GM18951 (cell line): ENCODE results near the gene SPIN4.
"Not testable (repeated sequence)": the region's sequence is repeated elsewhere in the genome, so short reads cannot be mapped to it uniquely, and the experiment has no call there.

ENCODE experiments used
- POLR2A ChIP-seq: IDR thresholded peaks from 4 replicates; pipeline ENCODE4 v1.6.1; 2011; ENCODE audit warnings: mild to moderate bottlenecking; ENCODE audit not compliant: insufficient read length, insufficient read depth; ENCODE audit errors: extremely low read depth
- in situ Hi-C: fragments of 300-500 bp; cut with MboI; formaldehyde crosslinking; loops from one replicate; pipeline ENCODE4 v1.12.0; 2022; ENCODE audit warnings: low sequenced_read_pairs, mixed read lengths, inconsistent platforms; ENCODE audit not compliant: unreplicated experiment

Gene SPIN4

DNA sequence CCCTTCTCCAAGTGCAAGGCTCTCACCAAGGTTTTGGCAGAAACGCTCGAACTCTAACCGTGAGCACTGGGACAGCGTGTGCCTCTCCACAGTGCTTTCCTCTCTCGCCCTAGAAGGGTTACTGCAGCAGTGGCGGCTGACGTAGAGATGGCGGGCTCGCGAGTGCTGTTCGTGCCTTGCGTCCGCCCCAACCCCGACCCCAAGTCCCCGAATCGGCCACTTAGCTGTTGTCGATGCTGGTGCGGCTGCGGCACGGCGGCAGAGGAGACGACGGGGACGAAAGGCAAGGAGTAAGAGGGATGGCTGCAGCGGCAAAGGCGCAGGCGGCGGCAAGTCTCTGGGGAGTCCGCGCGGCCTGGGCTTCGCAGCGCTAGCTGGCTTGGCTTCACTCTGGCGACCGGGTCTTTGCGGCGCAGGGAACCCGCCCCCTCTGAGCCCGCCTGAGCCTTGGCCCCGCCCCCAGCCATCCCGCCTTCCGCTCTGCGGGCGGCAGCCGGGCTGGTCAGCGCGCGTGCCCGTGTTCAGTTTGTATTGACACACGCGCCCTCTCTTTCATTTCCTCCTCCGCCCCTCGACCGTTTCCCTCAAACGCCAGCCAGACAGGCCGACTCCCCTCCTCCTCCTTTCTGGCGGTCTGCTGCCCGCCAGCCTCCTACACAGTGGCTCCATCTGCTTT lies at the start of gene SPIN4:
Gene SPIN4 (minus strand): TSS at position 392 of the 676 bp plus-strand sequence. CDS start 513 bp downstream, outside the sequence.
- in situ Hi-C loops, result no loop called here
- TF ChIP-seq POLR2A, result peak; percentile 71

DNA sequence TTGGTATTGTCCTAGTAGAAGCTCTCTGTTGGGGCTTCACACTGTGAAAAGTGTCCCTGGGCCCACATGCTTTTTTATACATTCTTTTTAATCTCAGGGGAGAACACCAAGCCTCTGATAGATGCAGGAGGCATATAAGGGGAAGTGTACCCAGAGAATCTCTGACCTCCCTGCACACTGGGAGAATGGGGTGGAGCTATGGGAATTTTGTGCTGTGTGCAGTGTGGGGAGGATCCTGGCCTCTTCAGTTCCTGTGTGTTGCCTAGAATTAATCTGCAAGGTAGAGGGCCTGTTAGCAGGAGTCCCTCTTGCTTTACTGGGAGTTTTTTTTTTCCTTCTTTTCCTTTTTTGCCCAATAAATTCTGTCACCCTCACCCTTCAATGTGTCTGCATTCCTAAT lies 49.2 kb upstream of the SPIN4 start:
- no peak for TF ChIP-seq POLR2A
- in situ Hi-C loops, result no loop called here

DNA sequence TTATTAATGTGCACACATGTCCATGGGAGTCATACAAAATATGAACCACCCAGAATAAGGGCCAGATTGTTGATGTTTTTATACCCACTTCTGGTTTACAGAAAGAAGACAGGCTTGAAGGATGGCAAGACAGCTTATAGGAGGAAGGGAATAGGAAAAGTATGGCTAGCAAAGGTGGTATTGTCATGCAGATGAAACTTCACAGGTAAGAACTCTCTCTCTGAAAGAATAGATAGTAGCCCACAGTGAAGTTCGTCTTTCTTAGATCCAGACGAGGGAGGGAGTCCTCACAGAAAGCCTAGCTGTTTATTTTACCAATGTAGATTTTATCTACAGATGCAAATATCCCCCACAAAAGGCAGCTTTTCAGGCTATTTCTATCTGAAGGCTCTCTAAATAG lies 43.7 kb upstream of the SPIN4 start:
- in situ Hi-C loops, result no loop called here
- TF ChIP-seq POLR2A, result no peak

DNA sequence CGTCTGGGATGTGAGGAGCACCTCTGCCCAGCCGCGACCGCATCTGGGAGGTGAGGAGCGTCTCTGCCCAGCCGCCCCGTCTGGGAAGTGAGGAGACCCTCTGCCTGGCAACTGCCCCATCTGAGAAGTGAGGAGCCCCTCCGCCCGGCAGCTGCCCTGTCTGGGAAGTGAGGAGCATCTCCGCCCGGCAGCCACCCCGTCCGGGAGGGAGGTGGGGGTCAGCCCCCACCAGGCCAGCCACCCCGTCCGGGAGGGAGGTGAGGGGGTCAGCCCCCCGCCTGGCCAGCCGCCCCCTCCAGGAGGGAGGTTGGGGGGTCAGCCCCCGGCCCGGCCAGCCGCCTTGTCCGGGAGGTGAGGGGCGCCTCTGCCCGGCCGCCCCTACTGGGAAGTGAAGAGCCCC lies 42.0 kb upstream of the SPIN4 start:
- in situ Hi-C loops, result not testable (repeated sequence)

DNA sequence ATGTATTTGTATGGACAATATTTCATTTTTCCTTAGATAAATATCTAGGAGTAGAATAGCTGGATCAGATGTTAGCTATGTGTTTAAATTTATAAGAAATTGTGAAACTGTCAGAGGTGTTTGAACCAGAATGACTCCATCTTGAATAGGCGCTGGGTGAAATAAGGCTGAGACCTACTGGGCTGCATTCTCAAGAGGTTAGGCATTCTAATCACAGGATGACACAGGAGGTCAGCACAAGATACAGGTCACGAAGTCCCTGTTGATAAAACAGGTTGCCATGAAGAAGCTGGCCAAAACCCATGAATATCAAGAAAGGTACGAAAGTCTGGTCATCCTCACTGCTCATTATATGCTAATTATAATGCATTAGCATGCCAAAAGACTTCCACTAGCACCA lies 36.3 kb upstream of the SPIN4 start:
- in situ Hi-C loops, result no loop called here
- no peak for TF ChIP-seq POLR2A

DNA sequence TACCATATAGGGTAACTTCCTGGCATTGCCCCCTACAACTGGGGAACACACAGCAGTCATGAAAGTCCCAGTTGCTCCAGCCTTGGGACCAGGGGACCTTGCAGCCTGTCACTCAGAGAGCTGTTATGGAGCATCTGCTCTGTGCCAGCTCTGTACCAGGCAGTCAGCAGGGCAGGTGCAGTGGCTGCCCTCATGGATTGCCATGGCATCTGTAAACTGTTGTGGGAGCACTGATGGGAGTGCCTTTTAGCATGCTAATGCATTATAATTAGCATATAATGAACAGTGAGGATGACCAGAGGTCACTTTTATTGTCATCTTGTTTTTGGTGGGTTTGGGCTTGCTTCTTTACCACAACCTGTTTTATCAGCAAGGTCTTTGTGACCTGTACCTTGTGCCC lies 33.1 kb upstream of the SPIN4 start:
- in situ Hi-C loops, result not testable (repeated sequence)

DNA sequence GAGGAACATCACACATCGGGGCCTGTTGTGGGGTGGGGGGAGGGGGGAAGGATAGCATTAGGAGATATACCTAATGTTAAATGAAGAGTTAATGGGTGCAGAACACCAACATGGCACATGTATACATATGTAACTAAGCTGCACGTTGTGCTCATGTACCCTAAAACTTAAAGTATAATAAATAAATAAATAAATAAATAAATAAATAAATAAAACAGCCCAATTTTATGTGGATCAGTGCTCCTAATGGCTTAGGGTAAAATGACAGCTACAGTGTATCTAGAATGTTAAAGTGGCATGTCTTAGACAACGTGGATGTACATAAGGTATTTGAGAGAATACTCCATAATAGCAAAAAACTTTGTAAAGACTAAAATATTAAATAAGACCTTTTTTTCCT lies 21.9 kb upstream of the SPIN4 start:
- in situ Hi-C loops, result not testable (repeated sequence)

DNA sequence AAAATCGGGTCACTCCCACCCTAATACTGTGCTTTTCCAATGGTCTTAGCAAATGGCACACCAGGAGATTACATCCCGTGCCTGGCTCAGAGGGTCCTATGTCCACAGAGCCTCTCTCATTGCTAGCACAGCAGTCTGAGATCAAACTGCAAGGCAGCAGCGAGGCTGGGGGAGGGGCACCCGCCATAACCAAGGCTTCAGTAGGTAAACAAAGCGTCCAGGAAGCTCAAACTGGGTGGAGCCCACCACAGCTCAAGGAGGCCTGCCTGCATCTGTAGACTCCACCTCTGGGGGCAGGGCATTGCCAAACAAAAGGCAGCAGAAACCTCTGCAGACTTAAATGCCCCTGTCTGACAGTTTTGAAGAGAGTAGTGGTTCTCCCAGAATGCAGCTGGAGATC lies 16.6 kb upstream of the SPIN4 start:
- in situ Hi-C loops, result not testable (repeated sequence)

DNA sequence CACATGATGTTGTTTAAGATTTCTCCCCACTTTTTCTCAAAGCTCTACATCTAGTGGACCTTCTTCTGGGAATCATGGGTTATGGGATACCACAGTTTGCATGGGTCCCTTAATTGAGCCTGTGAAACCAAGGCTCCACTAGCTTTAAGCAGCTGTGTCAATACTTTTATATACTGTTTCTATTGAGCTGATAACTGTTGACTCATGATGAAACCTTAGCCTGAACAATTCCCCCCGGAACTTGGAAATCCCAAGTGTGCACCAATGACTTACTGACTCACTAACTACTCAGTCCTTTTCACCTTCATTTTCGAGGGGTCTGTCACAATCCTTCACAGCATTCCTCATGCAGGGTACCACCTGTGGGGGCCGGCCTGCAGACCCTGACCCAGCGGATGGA lies 12.7 kb upstream of the SPIN4 start:
- in situ Hi-C loops, result no loop called here

DNA sequence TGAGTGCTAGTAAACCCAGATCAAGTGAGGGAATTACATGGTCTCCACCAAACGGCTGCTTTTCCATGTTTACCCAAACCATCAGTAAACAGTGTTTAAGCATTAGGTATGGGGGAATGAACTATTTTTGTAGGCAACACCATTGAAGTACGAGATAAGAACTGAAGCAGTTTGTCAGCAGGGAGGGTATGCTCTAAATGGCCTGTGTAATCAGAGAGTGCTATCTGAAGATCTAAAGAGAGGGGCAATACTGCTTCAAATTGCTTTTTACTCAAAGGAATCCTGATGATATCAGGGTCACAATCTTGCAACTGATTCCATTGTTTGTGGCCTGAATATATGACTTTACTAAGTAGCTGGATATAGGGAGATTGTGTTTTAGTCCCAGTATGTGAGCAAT lies 10.4 kb upstream of the SPIN4 start:
- TF ChIP-seq POLR2A, result no peak
- in situ Hi-C loops, result no loop called here

More for the DNA sequence above, 12.7 kb upstream of the SPIN4 start:
- TF ChIP-seq POLR2A, result no peak

DNA sequence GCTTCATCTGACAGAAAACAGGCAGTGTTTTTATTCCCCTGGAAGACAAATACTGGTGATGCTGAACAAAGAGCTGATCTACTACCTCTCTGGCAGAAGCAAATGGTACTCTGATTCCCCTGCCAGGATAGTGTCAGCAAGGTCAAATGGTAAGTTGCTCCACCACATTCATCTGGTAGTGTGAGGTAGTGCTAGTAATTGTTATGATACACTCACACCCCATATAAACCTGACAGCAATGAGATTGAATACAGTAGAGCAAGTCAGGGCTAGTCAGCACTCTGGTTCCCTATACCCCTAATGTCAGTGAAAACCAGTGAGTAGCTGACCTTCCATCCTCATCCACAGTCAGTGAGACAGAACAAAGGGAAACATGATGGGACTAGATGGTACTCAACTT lies 3.4 kb upstream of the SPIN4 start:
- no peak for TF ChIP-seq POLR2A
- in situ Hi-C loops, result no loop called here

DNA sequence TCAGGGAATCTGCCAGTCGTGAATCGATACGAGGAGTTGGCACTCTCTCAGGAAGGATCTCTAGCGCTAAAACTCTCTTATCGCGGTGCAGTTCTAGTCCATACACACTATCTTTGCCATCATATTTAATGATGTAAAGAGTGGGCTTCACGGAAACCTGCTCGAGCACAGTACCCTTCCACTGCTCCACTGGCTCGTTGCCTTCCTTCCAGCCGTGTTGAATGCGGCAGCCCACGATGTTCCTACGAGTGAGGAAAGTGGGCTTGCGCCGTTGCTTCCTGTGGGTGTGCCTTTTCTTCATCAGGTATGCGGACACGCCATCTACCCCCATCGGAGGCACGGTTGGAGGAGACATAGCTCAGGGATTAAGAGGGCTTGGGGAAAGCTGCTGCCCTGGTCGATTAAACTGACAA lies 661 bp downstream of the SPIN4 start:
- in situ Hi-C loops, result no loop called here
- peak; percentile 8 for TF ChIP-seq POLR2A

DNA sequence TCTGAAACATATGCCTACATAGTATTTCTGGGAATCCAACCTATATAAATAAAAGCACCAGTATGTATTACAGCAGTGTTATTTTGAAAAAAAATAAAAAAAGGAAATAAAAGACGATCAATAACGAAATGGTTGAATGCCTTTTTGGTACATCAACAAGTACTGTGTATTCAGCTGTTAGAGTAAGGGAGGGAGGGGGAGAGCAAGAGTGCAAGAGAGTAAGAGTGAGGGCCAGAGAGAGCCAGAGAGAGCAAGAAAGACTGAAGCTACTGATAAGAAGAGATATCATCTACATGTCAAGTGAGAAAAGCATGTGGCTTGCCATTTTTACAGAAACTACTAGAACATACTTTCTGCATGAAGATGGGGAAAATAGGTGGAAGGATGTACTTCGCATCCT lies 1.8 kb downstream of the SPIN4 start:
- no peak for TF ChIP-seq POLR2A
- in situ Hi-C loops, result no loop called here

DNA sequence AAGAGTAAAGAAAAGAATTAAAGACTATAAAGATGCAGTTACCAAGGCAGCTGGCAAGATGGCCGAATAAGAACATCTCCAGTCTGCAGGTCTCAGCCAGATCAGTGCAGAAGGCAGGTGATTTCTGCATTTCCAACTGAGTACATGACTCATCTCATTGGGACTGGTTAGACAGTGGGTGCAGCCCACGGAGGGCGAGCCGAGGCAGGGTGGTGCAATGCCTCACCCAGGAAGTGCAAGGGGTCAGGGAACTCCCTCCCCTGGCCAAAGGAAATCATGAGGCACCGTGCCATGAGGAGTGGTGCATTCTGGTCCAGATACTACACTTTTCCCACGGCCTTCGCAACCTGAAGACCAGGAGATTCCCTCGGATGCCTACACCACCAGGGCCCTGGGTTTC lies 20.5 kb downstream of the SPIN4 start:
- TF ChIP-seq POLR2A, result no peak
- in situ Hi-C loops, result no loop called here

DNA sequence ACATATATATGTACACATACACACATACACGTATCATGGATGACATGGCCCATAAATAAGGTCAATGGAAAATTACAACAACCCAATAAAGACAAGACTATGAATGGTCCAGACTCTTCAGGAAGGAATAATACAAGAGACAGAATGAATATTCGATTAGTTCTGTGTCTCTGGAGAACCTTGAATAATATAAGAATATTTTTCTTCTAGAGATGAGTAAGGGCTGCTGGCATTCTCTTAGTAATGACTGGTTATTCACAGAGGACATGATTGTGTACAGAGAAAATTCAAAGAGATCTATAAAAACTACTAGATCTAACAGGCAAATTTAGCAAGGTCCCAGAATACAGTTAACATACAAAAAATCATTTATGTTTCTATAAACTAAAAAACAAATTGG lies 23.3 kb downstream of the SPIN4 start:
- in situ Hi-C loops, result no loop called here
- no peak for TF ChIP-seq POLR2A

DNA sequence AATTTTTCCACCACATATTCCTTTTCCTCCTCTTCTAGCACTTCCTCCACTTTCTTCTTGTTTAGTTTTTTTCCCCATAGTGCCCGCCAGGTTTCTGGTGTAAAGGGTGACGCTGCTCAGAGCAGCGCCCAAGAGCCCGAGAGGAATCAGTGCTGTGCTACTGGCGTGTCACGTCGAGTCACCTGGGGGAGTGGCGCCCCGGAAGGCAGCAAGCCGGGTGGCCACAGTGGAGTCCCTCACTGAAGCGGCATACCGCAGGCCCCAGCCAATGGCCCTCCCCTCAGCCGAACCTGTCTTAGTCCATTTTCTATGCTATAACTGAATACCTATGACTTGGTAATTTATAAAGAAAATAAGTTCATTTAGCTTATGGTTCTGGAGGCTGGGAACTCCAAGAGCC lies 51.5 kb downstream of the SPIN4 start:
- TF ChIP-seq POLR2A, result no peak
- in situ Hi-C loops, result no loop called here
